Activated CD4-positive, alpha-beta T cell treated with anti-CD3 and anti-CD28 coated beads, Interleukin-2, Interleukin-4, amounts not matched to agents 100 ng/mL and 50 ng/mL, durations not matched to agents 16 hours and 8 hours (primary cell): ENCODE data around the gene TNFRSF12A.

Source experiments
- DNase-seq: peaks from one replicate; pipeline ENCODE4 v3.0.0-alpha.2; 2020; ENCODE audit warnings: low spot score

The TNFRSF12A gene

GRCh38 chr16:3026609-3027488 lies 6.7 kb downstream of the TNFRSF12A start:
- DNase-seq: no peak

DNA sequence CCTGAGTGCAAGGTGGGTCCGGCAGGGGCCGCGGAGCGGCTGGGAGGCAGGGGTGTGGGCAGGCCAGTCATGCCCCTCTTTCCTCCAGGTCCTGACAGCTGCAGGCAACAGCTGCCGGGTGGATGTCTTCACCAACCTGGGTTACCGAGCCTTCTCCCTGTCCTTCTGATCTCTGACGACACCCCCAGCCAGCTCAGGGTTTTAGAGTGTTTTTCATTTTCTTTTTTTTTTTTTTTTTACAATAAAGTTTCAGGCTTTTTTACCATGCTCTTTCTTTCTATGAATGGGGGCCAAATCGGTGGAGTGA lies 7.3 kb downstream of the TNFRSF12A start:
- no peak for DNase-seq

DNA sequence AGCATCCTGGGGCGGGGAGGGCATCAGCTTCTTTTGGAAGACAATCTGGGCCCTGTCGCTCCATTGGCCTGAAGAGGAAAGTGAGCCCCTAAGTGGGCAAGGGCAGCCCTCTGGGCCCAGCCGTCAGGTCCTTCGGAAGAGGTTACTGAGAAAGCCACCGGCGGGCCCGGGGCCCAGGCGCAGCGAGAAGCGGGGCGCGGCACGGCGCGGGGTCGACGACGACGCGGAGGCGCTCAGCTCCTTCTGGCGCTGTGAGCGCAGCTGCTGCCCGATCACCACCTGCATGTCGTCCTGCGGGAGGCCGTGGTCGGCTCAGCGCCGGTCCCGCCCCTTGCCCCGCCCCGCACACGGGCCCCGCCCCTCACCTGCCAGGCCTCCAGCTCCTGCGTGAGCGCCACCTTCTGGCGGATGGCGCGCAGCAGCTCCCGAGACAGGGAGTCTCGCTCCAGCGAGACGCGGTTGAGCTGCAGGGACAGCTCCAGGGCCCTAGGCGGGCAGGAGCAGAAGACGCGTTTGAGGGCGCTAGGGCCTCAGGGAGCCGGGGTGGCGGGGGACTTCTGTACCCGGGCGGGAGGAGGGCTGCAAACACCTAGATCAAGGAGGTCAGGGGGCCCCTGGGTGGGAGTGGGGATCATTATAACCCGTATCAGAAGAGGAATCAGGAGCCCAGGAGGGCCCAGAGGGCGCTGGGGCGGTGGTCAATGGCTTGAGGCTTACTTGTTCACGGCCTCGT lies 8.0 kb downstream of the TNFRSF12A start:
- peak; percentile 93 for DNase-seq

DNA sequence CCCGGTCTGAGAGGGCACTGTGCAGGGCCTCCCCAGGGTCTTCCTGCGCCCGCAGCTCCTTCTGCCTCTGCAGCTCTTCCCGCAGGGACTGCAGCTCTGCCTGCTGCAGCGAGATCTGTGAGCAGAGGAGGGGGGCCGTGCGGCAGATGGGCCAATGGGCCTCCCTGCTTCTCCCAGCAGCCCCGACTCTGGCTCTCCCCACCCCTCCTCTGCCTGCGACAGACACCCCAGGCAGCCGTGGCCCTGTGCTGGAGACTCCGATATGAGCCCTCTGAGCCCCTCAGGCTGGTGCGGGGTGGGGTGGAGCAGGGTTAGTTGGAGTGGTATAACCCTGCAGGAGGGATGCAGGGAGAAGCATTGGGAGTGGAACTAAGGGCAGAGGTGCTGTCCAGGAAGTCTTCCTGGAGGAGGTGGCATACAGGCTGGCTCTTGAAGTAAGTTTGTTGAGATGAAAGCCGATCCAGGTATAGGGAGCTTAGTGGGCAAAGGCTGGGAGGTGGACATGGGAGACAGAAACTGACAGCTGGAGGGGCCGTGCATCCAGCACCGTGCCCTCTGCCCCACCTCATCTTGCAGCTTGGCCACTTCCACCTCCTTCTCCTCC lies 8.7 kb downstream of the TNFRSF12A start:
- no peak for DNase-seq

- DNase-seq: peak; percentile 55
Observed at GRCh38 chr16:3029491-3030221, 9.5 kb downstream of the TNFRSF12A start.

DNA sequence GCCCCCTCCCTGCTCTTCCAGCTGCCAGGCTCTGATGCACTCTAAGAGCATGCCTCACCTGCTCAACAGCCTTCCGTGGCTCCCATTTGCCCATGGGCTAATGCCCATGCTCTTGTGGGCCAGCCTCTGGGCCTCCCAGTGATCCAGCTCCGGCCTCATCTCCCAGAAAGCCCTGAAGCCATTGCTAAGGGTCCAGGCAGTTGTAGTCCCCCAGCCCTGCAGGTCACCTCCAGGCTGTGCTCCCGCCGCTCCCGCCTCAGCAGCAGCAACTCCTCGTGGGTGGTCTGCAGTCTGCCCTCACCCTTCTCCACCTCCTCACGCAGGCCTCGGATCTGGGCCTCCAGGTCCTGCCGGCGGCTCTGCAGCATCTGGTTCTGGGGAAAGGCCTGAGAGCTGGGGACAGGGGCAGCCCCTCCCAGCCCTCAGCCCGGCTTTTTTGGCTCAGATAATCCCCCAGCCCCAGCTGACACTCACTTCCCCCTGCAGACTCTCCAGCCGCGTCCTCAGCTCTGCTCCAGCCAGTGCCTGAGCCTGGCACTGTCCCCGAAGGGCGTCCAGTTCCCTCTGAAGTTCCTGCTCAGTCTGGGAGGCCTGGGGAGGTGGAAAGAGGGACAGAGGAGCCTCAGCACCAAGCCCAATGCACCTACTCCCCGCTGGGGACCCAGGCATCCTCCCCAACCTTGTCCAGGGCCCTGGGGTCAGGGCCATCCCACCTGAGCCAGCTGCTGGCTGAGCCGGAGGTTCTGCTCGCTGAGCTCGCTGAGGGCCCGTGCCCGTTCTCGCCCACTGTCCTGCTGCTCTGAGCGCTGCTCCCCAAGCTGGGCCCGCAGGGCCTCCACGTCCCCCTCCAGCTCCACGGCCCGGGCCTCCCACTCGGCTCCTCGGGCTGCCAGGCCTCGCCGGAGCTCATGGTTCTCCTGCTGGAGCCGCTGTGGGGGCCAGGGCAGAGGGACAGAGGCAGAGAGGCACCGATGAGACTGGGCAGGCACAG lies 10.3 kb downstream of the TNFRSF12A start:
- no peak for DNase-seq

DNA sequence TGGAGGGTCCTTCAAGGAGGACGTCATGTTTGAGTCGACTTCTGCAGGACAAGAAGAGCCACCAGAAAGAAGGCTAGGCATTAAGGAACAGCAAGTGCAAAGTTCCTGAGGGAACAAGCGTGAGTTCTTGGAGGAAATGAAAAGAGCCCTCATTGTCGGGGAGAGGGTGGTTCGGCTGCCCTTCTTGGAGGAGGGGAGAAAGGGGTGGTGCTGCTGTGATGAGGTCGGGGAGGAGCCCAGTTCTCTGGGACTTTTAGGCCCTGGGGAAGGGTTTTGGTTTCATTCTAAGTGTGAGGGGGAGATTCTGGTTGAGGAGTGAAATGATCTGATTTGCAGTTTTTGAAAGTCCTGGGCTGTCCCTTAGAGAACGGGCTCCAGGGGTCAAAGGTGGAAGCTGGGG lies 12.5 kb downstream of the TNFRSF12A start:
- DNase-seq: no peak

- no peak for DNase-seq
Observed at GRCh38 chr16:3035289-3035971, 15.3 kb downstream of the TNFRSF12A start.

DNA sequence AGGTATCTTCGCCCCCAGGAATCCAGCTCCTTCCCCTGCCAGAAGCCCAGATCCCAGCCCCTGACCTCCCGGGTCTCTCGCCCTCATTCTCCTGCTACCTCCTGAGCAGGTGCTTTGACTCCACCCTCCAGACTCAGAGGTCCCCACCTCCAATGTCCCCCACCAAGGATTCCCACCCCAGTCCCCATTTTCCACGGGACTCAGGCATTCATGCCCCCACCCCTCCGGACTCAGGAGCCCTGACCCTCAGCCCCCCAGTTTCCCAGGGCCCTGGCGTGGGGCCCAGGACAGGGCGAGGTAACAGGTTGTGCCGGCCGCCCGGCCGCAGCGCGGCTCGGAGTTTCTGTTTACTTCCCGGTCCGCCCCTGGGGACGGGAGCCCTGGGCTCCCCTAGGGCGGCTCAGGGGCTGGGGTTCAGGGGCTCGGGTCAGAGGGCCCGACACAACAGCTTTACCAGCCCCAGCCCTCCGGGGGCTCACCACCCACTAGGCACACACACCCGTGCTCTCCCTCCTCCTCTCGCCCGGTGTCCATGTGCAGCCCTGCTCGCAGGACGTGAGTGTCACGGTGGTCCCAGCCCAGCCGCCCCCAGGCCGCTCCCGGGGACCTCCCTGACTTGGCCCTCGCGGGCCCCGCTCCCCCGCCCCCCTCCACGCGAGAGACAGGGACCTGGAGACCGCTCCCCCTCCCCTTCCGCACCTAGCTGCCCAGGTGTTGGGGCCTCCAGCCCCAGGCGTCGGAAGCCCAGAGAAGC lies 16.0 kb downstream of the TNFRSF12A start:
- DNase-seq: no peak

- no peak for DNase-seq
Observed at GRCh38 chr16:3036726-3037315, 16.7 kb downstream of the TNFRSF12A start, which contains the start of gene BICDL2. BICDL2 (minus strand) TSS chr16:3036944; CDS start chr16:3035496, 1,448 bp downstream.

DNA sequence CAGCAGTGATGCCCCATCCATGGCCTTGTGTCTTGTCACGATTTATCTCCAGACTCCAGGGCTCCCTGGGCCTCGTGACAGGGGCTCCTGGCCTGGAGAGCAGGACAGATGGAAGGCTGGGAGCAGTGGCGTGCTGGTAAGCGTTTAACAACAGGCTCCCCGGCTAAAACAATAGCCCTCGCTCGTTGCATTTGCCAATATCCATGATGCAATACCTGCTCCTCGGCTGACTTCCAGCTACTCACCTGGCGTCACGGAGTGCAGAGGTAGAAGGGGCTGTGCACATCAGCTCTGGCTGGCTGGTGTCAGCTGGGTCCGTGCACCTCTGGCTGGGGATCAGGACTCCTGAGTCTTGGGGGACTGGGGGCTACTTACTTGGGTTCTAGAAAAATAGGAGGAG lies 18.1 kb downstream of the TNFRSF12A start:
- DNase-seq: no peak

GRCh38 chr16:3038896-3039295 lies 18.7 kb downstream of the TNFRSF12A start:
- DNase-seq: no peak

- no peak for DNase-seq
Observed at GRCh38 chr16:3042376-3042775, 22.2 kb downstream of the TNFRSF12A start.

GRCh38 chr16:3044708-3045107 lies 24.5 kb downstream of the TNFRSF12A start:
- DNase-seq: no peak

DNA sequence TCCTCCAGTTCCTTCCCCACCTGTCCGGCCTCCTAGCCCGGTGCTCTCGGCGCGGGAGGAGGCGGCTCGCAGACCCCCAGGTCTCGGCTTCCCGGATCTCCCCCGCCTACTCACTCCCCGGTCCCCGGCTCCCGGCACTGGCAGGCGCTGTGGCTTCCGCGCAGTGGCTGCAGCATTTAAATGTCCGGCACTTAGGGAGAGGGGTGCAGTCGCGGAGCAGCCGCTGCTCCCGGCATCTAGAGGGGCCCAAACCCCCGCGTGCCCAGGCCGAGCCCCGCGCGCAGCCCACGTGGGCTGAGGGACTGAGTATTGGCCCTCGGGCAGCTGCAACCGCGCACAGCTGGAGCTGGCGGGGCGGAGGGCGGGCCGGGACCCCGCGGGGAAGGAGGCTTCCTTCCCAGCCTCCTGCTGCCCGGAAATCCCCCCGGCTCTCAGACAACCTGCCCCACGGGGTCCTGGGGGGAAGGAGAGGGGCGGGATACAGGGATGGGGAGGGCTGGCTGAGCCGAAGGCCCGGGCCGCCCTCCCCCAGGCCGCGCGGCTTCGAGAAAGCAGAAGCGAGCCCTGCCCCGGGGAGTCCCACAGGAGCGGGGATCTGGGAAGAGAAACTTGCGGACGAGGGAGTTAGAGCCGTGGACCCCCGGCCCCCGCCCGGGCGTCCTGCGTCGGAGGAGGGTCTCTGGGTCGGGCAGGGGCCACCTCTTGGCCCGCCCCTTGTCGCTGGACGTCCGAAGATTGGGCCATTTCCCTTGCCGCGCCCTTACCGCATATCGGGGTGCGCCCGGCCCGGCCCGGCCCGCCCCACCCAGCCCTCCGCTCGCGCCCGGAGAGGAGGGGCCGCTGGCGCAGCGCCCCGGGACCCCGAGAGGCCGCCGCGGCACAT lies 25.8 kb downstream of the TNFRSF12A start, which contains the start of gene MMP25:
Gene MMP25, plus strand, starts transcription at position 804 of the 883 bp plus-strand sequence. CDS start 357 bp downstream, outside the sequence.
- no peak for DNase-seq

DNA sequence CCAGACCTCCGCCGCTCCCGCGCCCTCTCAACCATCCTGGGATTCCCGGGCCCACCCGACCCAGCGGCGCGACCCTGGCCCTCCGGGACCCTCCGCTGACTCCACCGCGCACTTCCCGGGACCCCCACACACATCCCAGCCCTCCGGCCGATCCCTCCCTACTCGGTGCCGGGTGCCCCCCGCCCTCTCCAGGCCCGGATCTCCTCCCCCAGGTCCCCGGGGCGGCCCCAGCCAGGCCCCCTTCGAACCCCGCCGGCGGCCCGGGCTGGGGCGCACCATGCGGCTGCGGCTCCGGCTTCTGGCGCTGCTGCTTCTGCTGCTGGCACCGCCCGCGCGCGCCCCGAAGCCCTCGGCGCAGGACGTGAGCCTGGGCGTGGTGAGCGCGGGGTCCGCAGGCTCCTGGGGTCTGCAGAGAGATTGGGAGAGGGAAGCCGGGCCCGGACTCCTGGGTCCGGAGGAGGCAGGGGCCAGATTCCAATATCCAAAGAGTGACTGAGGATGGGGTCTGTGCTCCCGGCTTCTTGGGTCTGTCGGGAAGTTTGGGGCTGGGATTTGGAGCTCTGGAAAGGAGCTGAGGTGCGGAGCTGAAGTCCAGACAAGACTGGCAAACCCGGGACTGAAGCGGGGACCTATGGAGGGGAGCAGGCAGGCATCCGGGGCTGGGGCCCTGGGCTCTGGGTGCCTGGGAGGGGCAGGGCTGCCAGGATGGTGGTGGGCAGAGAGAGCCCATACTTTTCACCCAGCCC lies 26.6 kb downstream of the TNFRSF12A start:
- no peak for DNase-seq

GRCh38 chr16:3047387-3047720 lies 27.2 kb downstream of the TNFRSF12A start:
- DNase-seq: no peak
